ENCODE measurements around the gene GSN. TPM values are rescaled to one million over a fixed set of nuclear protein-coding genes. Genes with fewer than 3 reads are reported as not detected.
A peak's percentile ranks its signal among the peaks of the same experiment; 100 is the strongest.

GSN gene
- total and polyA plus RNA-seq, 2 of the 13 experiments (the other 11 are each of a cell fraction or from before 2014, with no cell fraction given), result 294 to 307 TPM

- TF ChIP-seq, protein P1, sequence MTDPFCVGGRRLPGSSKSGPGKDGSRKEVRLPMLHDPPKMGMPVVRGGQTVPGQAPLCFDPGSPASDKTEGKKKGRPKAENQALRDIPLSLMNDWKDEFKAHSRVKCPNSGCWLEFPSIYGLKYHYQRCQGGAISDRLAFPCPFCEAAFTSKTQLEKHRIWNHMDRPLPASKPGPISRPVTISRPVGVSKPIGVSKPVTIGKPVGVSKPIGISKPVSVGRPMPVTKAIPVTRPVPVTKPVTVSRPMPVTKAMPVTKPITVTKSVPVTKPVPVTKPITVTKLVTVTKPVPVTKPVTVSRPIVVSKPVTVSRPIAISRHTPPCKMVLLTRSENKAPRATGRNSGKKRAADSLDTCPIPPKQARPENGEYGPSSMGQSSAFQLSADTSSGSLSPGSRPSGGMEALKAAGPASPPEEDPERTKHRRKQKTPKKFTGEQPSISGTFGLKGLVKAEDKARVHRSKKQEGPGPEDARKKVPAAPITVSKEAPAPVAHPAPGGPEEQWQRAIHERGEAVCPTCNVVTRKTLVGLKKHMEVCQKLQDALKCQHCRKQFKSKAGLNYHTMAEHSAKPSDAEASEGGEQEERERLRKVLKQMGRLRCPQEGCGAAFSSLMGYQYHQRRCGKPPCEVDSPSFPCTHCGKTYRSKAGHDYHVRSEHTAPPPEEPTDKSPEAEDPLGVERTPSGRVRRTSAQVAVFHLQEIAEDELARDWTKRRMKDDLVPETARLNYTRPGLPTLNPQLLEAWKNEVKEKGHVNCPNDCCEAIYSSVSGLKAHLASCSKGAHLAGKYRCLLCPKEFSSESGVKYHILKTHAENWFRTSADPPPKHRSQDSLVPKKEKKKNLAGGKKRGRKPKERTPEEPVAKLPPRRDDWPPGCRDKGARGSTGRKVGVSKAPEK (CRISPR knock-in tag; IDR thresholded peaks at IDR 0.05; ENCODE audit: borderline replicate concordance), result no peak
- TF ChIP-seq RCOR2 (CRISPR knock-in tag; IDR thresholded peaks at IDR 0.05) (peak; percentile 48), CREM (IDR thresholded peaks at IDR 0.05) (peak; percentile 74), CREM (CRISPR knock-in tag; IDR thresholded peaks at IDR 0.05) (no peak), ETS1 (CRISPR knock-in tag; IDR thresholded peaks at IDR 0.05) (no peak), HNF1B (CRISPR knock-in tag; IDR thresholded peaks at IDR 0.05) (peak; percentile 46; the same call in 1 of the 2 replicates), RORA (CRISPR knock-in tag; IDR thresholded peaks at IDR 0.05) (0 out of 2 replicates have a peak, but pooled peaks have one; percentile 51), MED1 (CRISPR knock-in tag; IDR thresholded peaks at IDR 0.05) (peak; percentile 79), SP5 (CRISPR knock-in tag; IDR thresholded peaks at IDR 0.05; ENCODE audit: borderline replicate concordance, low read depth) (peak; percentile 79), SALL1 (CRISPR knock-in tag; IDR thresholded peaks at IDR 0.05) (peak; percentile 85), DMAP1 (CRISPR knock-in tag; IDR thresholded peaks at IDR 0.05) (peak; percentile 44; the same call in 1 of the 2 replicates), TBP (CRISPR knock-in tag; IDR thresholded peaks at IDR 0.05) (no peak), TBL1XR1 (IDR thresholded peaks at IDR 0.05; ENCODE audit: borderline replicate concordance, low read length, partially characterized antibody) (peak; percentile 52), ZNF335 (CRISPR knock-in tag; IDR thresholded peaks at IDR 0.05) (peak; percentile 9; the same call in 1 of the 2 replicates), SMAD3 (CRISPR knock-in tag; IDR thresholded peaks at IDR 0.05) (peak; percentile 80; the same call in 1 of the 2 replicates), TP53 (CRISPR knock-in tag; conservative IDR thresholded peaks at IDR 0.05) (peak; percentile 94), NCOA5 (CRISPR knock-in tag; IDR thresholded peaks at IDR 0.05) (0 out of 2 replicates have a peak, but pooled peaks have one; percentile 46), HDAC2 (CRISPR knock-in tag; IDR thresholded peaks at IDR 0.05) (peak; percentile 62)
- TF ChIP-seq, protein P2, sequence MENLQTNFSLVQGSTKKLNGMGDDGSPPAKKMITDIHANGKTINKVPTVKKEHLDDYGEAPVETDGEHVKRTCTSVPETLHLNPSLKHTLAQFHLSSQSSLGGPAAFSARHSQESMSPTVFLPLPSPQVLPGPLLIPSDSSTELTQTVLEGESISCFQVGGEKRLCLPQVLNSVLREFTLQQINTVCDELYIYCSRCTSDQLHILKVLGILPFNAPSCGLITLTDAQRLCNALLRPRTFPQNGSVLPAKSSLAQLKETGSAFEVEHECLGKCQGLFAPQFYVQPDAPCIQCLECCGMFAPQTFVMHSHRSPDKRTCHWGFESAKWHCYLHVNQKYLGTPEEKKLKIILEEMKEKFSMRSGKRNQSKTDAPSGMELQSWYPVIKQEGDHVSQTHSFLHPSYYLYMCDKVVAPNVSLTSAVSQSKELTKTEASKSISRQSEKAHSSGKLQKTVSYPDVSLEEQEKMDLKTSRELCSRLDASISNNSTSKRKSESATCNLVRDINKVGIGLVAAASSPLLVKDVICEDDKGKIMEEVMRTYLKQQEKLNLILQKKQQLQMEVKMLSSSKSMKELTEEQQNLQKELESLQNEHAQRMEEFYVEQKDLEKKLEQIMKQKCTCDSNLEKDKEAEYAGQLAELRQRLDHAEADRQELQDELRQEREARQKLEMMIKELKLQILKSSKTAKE (CRISPR knock-in tag; IDR thresholded peaks at IDR 0.05; ENCODE audit: borderline replicate concordance), result peak; percentile 55; the same call in 1 of the 2 replicates
- TF ChIP-seq, protein P3, sequence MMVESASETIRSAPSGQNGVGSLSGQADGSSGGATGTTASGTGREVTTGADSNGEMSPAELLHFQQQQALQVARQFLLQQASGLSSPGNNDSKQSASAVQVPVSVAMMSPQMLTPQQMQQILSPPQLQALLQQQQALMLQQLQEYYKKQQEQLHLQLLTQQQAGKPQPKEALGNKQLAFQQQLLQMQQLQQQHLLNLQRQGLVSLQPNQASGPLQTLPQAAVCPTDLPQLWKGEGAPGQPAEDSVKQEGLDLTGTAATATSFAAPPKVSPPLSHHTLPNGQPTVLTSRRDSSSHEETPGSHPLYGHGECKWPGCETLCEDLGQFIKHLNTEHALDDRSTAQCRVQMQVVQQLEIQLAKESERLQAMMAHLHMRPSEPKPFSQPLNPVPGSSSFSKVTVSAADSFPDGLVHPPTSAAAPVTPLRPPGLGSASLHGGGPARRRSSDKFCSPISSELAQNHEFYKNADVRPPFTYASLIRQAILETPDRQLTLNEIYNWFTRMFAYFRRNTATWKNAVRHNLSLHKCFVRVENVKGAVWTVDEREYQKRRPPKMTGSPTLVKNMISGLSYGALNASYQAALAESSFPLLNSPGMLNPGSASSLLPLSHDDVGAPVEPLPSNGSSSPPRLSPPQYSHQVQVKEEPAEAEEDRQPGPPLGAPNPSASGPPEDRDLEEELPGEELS (CRISPR knock-in tag; IDR thresholded peaks at IDR 0.05), result peak; percentile 69
Observed at GRCh38 chr9:121372239-121373010, 104.5 kb downstream of the GSN start (continued).

Measured in HepG2 (cell line).